D341Med (cell line): ENCODE results near the gene PHACTR3.

Experiments
- DNase-seq: peaks from one replicate; pipeline ENCODE4 v3.0.0; 2012; ENCODE audit warnings: low spot score

PHACTR3 gene

DNA sequence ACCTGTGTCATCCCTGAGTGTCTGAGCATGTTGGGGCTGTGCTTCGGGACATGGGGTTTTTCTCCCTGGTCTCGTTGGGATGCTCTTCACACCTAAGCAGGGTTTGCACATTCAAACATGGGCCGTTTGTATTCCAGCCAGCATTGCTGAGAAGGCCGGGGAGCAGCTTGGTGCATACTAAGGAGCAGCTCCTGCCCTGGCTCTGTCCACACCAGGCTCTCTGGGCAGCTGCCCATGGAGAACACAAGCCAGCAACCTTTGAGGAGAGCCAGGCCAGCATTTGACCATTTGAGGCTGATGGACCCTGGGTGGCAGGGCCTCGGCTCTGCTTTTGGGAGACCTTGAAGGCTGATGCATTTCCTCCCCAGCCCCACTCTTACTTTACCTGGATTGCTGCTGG lies 92.1 kb downstream of the PHACTR3 start:
- DNase-seq = no peak

DNA sequence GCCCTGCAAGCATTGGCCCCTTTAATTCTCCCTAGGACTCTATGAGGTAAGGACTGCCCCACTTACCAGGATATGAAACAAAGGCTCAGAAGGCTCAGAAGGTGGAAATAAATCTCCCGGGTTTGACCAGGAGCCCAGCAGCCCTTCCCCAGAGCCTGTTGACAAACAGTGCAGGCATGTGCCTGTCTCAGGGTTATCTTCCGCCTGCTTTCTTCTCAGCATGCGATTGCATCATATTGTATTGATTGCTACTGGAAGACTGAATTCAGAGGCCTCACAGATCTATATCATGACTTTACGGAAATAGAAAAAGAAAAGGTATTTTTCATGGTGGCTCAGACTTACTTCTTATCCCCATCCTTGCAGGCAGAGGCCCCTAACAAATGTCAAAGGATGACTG lies 92.7 kb downstream of the PHACTR3 start:
- DNase-seq = no peak

DNA sequence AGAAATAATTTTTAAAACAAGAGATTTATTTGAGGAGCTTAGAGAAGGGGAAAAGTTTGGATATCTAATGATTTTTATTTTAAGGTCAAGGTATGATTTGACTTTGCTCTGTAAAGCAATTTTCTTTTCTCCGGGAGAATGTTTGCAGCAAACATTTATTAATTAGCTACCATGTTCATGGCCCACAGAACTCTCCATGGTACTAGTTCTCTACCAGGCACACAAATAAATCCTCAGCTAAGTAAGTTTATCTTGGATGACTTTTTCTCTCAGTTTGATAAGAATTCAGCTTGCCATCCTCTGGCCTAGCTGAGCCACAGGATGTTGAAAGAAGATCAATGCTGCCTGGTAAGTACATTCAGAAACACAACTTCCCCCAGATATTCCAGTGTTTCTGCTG lies 94.3 kb downstream of the PHACTR3 start:
- no peak for DNase-seq

DNA sequence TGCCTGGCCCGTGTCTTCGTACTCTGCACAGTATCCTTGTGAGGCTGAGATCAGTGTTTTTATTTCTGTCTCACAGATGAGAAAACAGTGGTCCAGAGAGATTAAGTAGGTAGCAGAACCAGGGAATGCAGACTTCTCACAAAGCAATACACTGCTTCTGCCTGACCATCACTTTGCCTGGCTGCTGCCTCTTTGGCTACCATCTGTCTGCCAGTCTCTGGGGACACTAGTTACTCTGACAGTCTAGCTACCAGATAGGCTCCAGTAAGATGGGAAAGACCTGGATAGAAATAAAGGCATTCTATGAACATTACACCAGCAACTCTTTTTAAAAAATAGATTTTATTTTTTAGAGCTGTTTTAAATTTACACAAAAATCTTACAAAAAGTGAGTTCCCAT lies 96.9 kb downstream of the PHACTR3 start:
- DNase-seq = no peak

DNA sequence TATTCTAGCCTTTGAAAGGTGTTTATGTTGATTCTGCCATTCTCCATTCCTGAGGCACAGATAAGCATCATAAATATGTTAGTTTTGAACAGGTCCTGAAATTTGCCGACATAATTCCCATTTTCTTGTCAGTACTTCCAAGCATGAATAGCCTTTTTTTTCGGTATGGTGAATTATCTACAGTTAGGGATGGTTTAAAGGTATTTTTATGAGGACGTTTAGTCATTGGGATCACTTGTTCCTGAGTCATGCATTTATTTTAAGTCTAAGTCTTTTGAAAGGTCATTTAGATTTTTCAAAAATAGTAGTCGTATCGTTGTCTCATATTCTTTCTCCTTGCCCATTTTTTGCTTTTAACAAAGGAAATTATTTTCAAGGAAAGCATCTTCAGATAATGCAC lies 98.7 kb downstream of the PHACTR3 start:
- no peak for DNase-seq

DNA sequence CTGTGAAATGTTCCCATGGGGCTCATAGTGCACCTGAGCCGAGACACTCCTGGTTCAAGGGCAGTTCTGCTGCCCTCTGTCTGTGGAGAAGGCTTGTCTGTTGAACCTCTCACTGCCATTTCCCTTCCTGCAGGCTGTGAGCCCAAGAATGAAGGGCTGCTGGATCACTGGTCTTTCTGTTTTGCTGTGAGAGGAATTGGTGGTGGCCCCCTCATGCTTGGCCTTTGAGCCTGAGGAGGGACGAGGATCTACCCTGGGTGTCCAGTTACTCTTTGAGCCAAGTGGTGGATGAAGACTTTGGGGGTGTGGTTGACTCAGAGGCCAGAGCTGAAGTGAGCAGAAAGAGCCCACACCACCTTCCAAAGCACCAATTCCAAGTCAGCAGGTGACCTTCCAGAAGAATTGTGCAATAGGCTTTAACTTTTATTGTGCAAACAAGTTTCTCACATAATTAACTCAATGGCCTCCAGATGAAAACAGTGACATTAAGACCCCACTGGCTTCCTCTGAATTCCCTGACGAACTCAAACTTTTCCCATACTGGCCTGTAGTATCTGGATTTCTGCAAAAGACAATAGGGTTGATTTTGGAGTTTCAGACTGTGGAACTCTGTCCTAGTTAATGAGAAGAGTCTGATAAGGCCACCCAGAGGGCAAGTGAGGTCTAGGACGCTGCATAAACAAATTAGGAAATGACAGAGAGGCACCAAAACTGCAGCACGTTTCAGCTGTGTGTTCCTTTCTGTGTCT lies 101.5 kb downstream of the PHACTR3 start:
- DNase-seq = no peak

DNA sequence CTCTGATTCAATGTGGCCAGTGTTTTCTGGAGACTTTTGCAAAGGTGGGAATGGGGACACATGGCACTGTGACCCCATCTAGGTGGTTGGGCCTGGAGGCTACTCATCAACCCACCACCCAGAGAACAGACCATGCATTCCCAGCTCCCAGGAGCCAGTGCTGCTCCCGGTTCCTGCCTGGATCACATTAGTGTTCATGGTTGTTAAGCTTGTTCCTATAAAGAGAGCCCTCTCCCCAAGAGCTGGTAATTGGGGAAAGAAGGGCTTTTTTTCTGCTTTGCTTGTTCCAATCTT lies 102.0 kb downstream of the PHACTR3 start:
- DNase-seq = no peak

DNA sequence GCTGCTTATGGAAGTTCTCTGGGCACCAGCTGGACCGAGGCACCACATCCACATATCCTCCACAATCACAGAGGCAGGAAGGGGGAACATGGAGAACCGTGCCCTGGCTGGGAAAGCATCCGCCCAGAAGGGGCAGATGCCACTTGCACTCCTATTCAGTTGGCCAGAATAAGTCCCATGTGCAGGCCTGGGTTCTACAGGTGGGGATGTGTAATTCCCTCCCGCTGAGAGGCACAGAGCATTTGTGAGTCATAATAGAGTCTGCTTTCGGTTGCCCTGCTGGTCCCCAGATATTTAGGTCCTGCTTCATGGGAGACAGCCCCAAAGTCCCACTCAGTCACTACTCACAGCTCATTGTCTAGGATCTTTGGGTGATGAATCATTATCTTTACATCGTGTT lies 104.0 kb downstream of the PHACTR3 start:
- no peak for DNase-seq

DNA sequence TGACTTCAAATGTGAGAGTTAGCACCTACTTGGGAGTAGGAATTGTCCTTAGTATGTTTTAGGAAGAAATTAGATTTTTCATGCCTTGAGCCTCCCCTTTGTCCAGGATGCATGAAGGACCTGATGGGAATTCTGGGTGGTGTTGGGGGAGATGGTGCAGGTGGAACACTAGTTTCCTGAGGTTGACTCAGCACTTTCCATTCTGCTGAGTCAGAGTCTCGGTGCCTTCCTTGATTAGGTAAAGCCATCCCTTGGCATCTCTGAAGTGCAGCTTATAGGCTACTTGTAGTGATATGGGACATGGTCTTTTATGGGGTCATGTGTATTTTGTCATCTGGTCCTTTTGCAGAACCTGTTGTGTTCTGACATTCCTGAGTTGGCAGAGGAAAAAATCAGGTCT lies 105.3 kb downstream of the PHACTR3 start:
- no peak for DNase-seq

DNA sequence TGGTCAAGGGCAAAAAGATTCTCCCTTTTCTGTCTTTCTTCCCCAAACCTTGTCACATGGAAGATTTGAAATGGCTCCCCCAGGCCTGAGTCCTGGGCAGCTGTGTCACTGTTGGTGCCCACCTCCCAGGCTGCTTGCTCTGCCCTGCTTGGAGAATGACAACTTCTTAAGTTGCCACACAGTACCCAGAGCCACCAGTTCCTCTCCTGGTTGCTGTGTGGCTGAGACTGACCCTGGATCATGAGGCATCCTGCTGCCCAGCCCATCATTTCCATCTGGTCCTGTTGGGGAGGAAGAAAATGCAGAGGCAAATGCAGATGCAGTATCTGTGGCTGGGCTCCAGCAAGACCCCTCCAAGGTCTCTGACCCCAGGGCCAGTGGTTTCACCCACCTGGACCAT lies 113.7 kb downstream of the PHACTR3 start:
- DNase-seq = no peak

DNA sequence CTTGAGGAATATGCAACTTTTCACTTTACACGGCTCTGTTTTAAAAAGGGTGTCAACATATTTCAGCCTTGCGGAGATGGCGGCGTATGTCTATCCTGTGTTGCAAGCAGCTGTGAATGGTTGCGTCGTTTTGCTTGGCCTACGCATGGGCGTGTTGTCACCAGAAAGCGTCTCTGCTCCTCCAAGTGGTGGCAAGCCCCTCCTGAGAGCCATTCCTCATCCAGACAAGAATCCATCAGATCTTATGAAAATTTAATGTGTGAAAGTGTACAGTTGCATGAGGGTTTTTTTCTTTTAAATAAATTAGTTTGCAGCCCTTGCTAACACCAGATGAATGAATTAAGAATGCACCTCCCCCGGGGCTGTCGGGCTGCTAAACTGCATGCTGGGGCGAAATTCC lies 114.4 kb downstream of the PHACTR3 start:
- DNase-seq = no peak

DNA sequence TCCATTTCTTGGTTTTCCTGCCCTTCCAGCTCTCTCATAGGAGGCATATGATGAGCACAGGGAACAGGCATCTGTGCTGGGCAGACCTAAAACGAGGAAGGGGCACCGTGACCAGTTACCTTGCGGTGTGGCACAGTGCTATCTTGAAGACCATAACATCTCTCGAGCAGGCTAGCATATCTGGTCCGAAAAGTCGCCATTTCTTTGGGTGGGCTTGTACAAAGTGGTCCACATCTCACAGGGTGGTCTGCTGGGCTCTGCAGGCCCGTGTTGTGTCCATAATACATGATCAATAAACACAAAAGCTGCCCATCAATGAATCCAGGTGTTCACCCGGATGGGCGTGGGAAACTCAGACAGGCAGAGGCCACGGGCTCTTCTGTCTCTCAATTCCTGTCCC lies 115.7 kb downstream of the PHACTR3 start:
- no peak for DNase-seq

DNA sequence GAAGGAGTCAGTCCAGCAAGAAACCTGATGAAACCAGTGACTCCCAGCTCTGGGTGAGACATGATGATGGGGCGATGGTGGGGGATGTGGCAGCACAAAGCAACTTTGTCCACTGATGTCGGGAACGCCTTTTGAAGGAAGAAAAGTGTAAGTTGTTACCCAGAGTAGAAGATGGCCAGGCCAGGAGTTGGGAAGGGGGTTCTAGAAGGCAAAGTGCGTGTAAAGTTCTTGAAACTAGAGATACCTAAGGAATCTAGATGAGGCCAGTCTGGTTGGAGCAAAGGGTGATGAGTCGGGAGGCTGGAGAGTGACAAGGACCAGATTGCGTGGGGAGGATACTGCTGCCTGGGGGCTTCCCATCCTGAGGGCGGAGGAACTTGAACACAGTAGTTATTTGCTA lies 117.0 kb downstream of the PHACTR3 start:
- no peak for DNase-seq

DNA sequence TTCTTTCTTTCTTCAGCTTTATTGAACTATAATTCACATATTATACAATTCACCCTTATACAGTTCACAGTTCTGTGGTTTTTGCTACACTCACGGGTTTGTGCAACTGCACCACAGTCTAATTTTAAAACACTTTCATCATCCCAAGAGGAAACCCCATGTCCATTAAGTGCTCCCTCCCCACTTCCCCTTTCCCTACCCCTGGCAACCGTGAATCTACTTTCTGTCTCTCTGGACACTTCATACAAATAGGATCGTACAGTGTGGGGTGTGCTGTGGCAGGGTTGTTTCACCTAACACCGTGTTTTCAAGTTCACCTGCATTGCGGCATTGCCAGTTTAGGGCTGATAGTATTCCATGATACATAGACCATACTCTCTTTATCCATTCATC lies 118.8 kb downstream of the PHACTR3 start:
- no peak for DNase-seq

DNA sequence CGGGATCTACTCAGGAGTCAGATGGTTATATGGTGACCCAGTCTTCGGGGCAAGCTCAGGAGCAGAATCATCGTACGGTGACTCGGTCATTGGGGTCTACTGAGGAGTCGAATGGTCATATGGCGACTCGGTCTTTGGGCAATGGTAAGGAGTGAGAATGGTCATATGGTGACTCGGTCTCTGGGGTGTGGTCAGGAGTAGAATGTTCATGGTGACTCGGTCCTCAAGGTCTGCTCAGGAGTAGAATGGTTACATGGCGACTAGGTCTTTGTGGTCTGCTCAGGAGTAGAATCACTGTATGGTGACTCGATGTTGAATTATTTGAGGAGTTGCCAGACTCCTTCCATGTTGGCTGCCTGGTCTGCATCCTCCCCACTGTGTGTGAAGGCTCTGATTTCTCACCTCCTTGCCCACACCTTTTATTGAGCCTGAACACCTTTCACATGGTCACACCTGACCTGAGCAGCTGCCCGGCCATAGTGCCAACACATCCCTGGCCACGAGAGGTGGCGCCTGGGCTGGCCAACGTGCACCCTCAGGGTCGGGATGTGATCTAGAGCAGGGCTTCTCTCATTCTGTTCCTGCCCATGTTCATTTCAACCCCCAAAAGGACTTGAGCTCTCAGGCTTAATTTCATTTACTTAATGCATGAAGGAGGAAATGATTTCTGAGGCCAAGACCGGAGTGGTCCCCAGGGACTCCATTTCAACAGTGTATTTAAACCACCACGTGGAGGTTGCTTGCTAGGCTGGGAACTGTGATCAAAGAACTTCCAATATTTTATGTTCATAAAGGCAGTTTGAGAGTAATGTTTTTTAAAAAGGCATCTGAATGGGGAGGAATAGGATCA lies 119.5 kb downstream of the PHACTR3 start:
- no peak for DNase-seq

DNA sequence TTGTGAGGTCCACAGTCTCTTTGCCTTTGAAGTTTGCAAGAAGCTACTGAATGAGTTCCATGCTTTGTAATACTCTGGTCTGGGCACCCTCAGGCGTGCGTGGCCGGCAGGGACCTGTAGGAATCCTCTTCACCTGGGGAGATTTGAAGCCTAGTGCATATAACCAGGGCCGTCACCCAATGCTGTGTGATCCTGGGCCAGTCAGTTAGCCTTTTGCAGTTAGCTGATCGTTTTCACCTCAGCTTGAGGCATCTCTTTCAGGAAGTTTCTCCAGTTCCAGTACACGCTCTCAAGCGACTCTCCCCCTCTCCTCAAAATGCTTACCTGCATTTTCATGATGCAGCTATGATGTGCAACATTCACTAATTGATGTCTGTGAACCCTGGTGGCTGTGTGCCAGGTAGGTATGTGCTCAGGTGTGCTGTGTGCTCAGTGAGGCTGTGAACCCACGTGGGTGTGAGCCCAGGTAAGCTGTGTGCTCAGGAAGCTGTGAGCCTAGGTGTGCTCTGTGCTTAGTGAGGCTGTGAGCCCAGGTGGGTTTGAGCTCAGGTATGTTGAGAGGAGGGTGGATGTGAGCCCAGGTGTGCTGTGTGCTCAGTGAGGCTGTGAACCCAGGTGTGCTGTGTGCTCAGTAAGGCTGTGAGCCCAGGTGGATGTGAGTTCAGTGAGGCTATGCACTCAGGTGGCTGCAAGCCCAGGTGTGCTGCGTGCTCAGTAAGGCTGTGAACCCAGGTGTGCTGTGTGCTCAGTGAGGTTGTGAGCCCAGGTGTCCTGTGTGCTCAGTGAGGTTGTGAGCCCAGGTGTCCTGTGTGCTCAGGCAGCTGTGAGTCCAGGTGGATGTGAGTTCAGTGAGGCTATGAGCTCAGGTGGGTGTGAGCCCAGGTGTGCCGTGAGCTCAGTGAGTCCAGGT lies 120.4 kb downstream of the PHACTR3 start:
- no peak for DNase-seq

DNA sequence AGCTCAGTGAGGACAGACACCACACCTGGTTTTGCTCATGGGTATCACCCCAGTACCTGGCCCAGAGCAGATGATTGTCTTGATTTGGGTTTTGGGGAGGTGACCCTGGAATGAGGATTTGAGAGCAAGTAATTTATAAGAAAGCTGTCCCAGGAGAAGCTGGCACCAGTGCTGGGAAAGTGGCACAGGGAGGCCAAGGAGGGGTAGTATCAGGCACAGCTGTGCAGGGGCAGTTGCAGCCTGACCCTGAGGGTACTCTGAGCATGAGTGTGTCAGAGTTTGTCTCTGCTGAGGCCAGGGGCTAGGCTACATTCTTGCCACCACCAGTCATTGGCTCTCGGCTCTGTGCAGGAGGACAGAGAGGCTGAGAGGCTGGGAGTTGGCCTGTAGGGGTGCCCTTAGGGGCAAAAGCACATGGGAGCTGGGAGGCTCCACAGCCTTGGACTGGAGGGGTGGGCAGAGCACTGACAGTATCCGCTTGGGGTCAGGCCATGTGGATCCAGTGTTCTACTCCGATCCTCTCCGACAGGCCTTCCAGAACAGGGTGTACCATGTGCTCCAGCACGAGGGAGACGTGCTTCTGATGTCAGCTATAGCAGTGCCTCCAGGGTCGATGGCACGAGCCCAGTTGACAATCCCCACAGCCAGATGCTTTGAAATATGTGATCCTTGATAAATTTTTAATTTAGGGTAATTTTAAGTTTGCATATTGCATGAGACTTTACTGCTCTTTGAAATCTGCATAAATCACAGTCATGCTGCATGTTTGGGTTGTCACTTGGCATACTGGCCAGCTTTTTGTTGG lies 121.3 kb downstream of the PHACTR3 start:
- DNase-seq = no peak

DNA sequence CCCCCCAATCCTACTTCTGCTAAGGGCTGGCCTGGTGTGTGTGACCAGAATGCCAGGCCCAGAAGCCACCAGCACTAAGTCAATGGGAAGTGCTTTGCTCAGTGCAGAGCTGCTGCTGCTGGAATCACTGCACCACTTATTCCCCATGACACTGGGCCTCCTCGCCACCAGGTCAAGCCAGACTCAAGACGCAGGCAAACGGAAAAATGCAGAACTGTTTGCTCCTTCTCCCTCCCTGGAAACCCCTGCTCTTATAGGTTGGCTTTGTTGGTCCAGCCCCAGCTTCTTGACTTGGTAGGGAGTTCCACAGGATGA lies 121.9 kb downstream of the PHACTR3 start:
- DNase-seq = no peak

DNA sequence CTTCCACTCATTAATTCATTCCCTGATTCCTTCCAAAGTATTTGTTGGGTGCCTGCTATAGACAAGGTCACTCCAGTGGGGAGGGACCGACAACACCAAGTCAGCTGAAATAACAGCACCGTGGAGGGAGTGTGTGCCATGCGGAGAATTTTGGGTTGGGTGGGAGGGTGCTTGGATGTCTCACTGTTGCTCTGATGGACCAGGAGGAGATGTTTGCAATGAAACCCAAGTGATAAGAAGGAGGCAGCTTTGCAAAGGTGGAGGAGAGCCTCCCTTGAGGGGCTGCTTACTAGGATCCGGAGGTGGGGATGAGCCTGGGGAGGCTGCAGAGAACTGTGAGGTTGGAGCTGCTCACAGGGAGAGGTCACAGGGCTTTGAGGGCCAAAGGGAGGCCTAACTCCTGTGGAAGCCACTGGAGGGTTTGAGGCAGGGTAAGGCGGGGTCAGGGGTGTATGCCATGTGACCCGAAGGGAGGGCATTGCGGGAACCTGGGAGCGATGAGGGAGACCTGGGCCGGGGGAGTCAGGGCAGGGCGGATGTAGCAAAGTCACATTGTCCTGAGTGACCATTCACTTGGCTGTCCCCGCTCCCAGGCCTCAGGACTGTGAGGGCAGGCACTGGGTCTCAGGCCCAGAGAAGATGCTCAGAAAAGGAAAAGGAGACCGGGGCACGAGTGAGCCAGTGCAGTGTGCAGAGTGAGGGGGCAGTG lies 124.5 kb downstream of the PHACTR3 start:
- DNase-seq = no peak

DNA sequence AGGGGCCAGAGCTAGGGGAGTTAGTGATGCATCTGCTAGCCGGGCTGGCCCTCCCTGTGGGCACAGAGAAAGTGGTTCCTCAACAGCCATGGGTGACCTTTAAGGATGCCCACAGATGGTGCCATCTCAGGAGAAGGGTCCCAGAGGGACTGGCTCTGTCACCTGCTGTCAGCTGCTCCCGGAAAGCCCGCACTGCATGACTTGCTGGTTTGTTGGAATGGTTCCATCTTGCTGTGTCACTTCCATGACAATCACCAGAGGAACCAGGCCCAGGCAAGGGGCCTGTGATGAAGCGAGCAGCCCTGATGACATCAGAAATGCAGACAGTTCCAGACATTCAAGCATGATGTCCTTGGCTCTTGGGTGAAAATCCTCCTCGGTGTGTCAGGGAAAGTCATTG lies 125.2 kb downstream of the PHACTR3 start:
- no peak for DNase-seq

DNA sequence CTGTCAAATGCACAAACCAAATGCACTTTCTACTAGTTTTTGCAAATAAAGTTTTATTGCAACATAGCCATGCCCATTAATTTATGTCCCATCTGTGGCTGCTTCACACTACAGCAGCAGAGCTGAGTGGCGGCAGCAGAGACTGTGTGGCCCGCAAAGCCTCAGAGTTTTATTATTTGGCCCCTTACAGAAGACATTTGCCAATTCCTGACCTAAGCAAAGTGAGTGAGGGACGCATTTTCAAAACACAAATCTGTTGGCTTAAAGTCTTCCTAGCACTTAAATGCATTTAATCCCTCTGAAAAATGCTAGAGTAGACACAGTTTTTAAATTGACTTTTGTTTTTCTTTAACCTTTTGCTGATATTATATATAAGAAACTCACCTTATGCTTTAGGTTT lies 126.4 kb downstream of the PHACTR3 start:
- no peak for DNase-seq

DNA sequence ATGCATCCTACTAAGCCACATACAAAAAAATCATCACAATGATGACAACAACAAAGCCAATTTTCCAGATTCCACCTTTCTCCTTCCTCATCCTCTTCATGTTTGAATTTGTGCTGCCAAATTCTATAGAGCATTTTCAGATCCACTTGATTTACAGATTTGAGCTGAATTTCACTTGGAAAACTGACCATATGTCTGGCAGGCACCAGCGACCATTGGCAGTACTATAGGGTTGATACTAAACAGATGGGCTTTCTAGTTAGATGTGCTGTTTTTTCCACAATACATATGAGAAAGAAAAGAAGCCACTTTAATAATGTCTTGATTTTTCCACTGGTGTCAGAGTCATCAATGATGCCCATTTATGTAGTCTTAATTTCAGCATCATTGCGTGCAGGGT lies 127.0 kb downstream of the PHACTR3 start:
- DNase-seq = no peak
